Measurements from ENCODE around the gene CSRP3. TPM values are rescaled to one million over a fixed set of nuclear protein-coding genes. Genes with fewer than 3 reads are reported as not detected.

The CSRP3 gene
- total RNA-seq, 6 experiments from 2014 or later: 0.22 to 0.81 TPM; not detected in 4

DNA sequence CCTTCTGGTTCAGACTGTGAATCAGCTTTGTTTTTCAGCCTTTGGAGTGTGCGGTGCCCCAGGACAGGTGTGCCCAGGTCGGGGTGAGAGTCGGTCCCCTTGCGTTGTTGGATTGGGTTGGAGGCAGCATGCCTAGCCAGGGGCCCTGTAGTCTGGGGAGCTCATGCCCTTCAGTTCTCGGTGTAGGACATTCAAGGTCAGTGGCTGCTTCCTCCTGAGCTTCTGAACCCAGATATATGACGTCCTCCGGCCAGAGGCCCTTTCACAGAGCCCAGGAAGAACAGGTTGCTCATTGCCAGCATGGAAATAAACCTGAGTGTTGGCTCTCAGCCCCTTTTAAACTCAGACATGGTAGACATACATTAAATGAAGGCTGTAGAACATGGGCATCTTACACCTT is 2.7 kb downstream of the CSRP3 start:
- TF ChIP-seq CTCF (IDR thresholded peaks at IDR 0.05) (no peak), POLR2A (IDR thresholded peaks at IDR 0.05) (no peak)
- no peaks in the 10 kb centered on the region for H3K36me3 ChIP-seq
- H3K27me3 ChIP-seq: no peaks in the 10 kb centered on the region
- no peaks in the 10 kb centered on the region for H3K9me3 ChIP-seq
- no peaks in the 10 kb centered on the region for H3K4me1 ChIP-seq
- DNase-seq (no peak), ATAC-seq (no peak)
- H3K27ac ChIP-seq: no peak overlapping the region
- 85% methylated on average over 5 of the region's 7 CpGs for WGBS (ENCODE audit: insufficient coverage, low coverage, low lambda C conversion rate, missing lambda C conversion rate)
- intact Hi-C loops (cut with DNase I): no loop called here
- H3K4me3 ChIP-seq: no peak overlapping the region

DNA sequence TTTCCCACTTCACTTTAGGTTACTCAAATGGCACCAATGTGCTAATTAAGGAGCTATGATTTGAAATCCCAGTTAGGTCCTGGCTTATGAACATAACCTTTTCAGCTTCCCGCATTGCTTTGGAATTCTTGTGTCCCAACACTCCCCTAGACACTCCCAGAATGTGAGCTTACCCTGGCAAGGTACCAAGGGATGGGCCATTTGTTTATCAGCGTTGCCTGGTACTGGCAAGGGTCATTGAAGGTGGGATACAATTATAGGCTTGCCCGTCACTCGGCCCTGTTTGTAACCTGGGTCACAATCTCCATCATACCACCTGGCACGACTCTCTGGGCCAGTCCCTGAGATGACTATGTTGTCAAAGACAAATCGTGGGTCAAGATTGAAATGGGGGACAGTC is 5.4 kb downstream of the CSRP3 start:
- ATAC-seq (no peak), DNase-seq (no peak)
- H3K4me3 ChIP-seq: no peak overlapping the region
- intact Hi-C loops (cut with DNase I): no loop called here
- TF ChIP-seq POLR2A (IDR thresholded peaks at IDR 0.05) (no peak), CTCF (IDR thresholded peaks at IDR 0.05) (no peak)
- no peaks in the 10 kb centered on the region for H3K9me3 ChIP-seq
- no peak overlapping the region for H3K27ac ChIP-seq
- 78% methylated on average over 6 of the region's 6 CpGs for WGBS (ENCODE audit: insufficient coverage, low coverage, low lambda C conversion rate, missing lambda C conversion rate)
- H3K27me3 ChIP-seq: no peaks in the 10 kb centered on the region
- H3K4me1 ChIP-seq: peaks cover 0 to 8% (median 0%) of the 10 kb centered on the region in 4 donors
- no peaks in the 10 kb centered on the region for H3K36me3 ChIP-seq

DNA sequence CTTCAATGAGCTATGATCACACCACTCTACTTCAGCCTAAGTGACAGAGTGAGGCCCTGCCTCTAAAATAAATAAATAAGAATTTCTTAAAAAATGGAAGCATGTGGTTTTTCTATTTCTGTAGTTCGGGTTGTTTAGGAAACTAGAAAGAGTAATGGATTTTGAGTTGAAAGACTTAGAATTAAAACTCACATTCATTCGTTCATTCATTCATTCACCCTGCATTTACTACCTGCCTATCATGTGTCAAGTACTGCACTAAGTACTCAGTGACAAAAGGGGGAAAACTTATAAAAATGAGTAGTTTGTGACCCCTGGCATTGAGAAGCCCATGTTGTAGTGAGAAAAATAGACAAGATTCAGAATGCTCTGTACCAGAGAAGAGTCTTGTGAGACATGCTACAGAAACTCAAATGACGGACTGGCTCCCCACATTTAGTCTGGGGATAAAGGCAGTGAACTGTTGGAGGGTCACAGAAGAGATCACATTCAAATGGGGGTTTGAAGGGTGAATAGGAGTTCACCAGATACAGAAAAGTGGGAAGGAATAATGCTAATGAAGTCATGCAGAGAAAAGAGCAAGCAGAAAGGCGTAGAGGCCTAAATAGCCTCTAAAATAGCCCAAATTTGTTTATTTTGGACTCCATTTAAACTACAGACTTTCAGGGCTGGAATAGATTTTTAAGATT is 7.0 kb downstream of the CSRP3 start:
- H3K9me3 ChIP-seq: no peaks in the 10 kb centered on the region
- 73% methylated on average over 3 of the region's 4 CpGs for WGBS (ENCODE audit: insufficient coverage, low coverage, low lambda C conversion rate, missing lambda C conversion rate)
- no peaks in the 10 kb centered on the region for H3K36me3 ChIP-seq
- no peak overlapping the region for H3K27ac ChIP-seq
- intact Hi-C loops (cut with DNase I): no loop called here
- TF ChIP-seq CTCF (IDR thresholded peaks at IDR 0.05): no peak
- peaks cover 0 to 8% (median 0%) of the 10 kb centered on the region in 4 donors for H3K4me1 ChIP-seq
- no peak overlapping the region for H3K4me3 ChIP-seq
- no peak for ATAC-seq
- DNase-seq: no peak
- no peaks in the 10 kb centered on the region for H3K27me3 ChIP-seq

GRCh38 chr11:19193916-19194315 is 7.9 kb downstream of the CSRP3 start:
- Histone ChIP-seq H3K9me3 (no peaks in the 10 kb centered on the region), H3K27me3 (no peaks in the 10 kb centered on the region), H3K4me3 (no peak overlapping the region), H3K36me3 (no peaks in the 10 kb centered on the region), H3K27ac (no peak overlapping the region), H3K4me1 (peaks cover 0 to 8% (median 0%) of the 10 kb centered on the region in 4 donors)
- ATAC-seq (no peak), DNase-seq (no peak)
- WGBS (ENCODE audit: insufficient coverage, low coverage, low lambda C conversion rate, missing lambda C conversion rate): 80% methylated on average over 2 of the region's 2 CpGs
- intact Hi-C loops (cut with DNase I): no loop called here
- TF ChIP-seq CTCF (IDR thresholded peaks at IDR 0.05): no peak

Measured in right lobe of liver (tissue), 6 donors.